K562 (cell line): ENCODE measurements around the gene GAB2. TPM values are rescaled to one million over a fixed set of nuclear protein-coding genes. Genes with fewer than 3 reads are reported as not detected.

Source experiments
- BCL6 ChIP-seq: fragments of 250-450 bp; sonication (Bioruptor Pico); IDR thresholded peaks from 2 replicates; pipeline ENCODE4 v1.4.0; 2020
- ETV6 ChIP-seq, 3 experiments: fragments of 150-350 bp in 1 of 3; sonication (generic) in 1 of 3; formaldehyde crosslinking in 1 of 3; IDR thresholded peaks; 2 replicates each; pipeline versions ENCODE4 v1.6.1 to v1.8.0; 2014 to 2022; ENCODE audit warnings: borderline replicate concordance in 2 of 3, low read depth in 2 of 3, antibody characterized with exemption in 1 of 3, low read length in 1 of 3, mild to moderate bottlenecking in 1 of 3, missing genetic modification reagents in 1 of 3
- HNRNPUL1 ChIP-seq: fragments of 200-400 bp; formaldehyde crosslinking; IDR thresholded peaks from 2 replicates; pipeline ENCODE4 v1.6.1; 2017; ENCODE audit warnings: low read length
- NCOR1 ChIP-seq: fragments of 450-650 bp; IDR thresholded peaks from 2 replicates; pipeline ENCODE4 v1.6.1; 2016; ENCODE audit warnings: mild to moderate bottlenecking, moderate library complexity
- NRF1 ChIP-seq, 2 experiments: fragments of 450-650 bp; IDR thresholded peaks in 1 of 2; conservative IDR thresholded peaks in 1 of 2; 2 replicates each; pipeline ENCODE4 v1.6.1; 2014; ENCODE audit warnings: mild to moderate bottlenecking in 2 of 2
- RAD51 ChIP-seq: fragments of 450-650 bp; IDR thresholded peaks from 2 replicates; pipeline ENCODE4 v1.7.1; 2016; ENCODE audit warnings: low read depth, mild to moderate bottlenecking, borderline replicate concordance
- ZBTB7A ChIP-seq: IDR thresholded peaks from 2 replicates; pipeline ENCODE4 v1.6.1; 2011; ENCODE audit warnings: low read depth, mild to moderate bottlenecking, low read length, moderate library complexity, borderline replicate concordance; ENCODE audit not compliant: control insufficient read depth
- ZNF79 ChIP-seq: fragments of 250-450 bp; sonication (Bioruptor Pico); IDR thresholded peaks from 2 replicates; pipeline ENCODE4 v1.4.0; 2020; ENCODE audit warnings: low read depth, mild to moderate bottlenecking, moderate library complexity
- polyA plus RNA-seq, 8 experiments: library from polyadenylated mRNA; depleted of rRNA in 4 of 8; stranded (reverse) in 5 of 8; unstranded in 3 of 8; fragments of >200 nt; fragmentation: Nextera tagmentation in 2 of 8; fragmentation: Illumina TruSeq in 1 of 8; extraction: Ambion mirVana in 2 of 8; extraction: Trizol in 1 of 8; gene quantifications; 2 replicates each; pipeline versions ENCODE4 v1.2.1 to v1.2.3, GENCODE V29; 2011 to 2014; ENCODE audit warnings: inconsistent platforms in 1 of 8, missing spikeins in 1 of 8
- total RNA-seq, 7 experiments: library from RNA; depleted of rRNA in 6 of 7; stranded (reverse); fragments of >200 nt in 6 of 7; fragmentation: Illumina TruSeq in 2 of 7; extraction: Trizol in 2 of 7; gene quantifications; 2 replicates each; pipeline versions ENCODE4 v1.2.1 to v1.2.3, GENCODE V29; 2011 to 2021; ENCODE audit warnings: low replicate concordance in 1 of 7
- TF ChIP-seq, protein P1 (sequence below), 2 experiments: fragments of 450-650 bp; IDR thresholded peaks; 2 replicates each; pipeline ENCODE4 v1.6.1; 2016; ENCODE audit warnings: mild to moderate bottlenecking in 2 of 2, borderline replicate concordance in 1 of 2, low read depth in 1 of 2, moderate library complexity in 1 of 2
- TF ChIP-seq, protein P2 (sequence below): sonication (generic); formaldehyde crosslinking; IDR thresholded peaks from 2 replicates; pipeline ENCODE4 v1.8.0; 2022; ENCODE audit warnings: mild to moderate bottlenecking, missing genetic modification reagents
- TF ChIP-seq, protein P3 (sequence below): fragments of 150-350 bp; conservative IDR thresholded peaks from 2 replicates; pipeline ENCODE4 v1.6.1; 2014; ENCODE audit warnings: low read length
- TF ChIP-seq, protein P4 (sequence below): fragments of 450-650 bp; formaldehyde crosslinking; IDR thresholded peaks from 2 replicates; pipeline ENCODE4 v1.4.0; 2020; ENCODE audit warnings: mild to moderate bottlenecking, moderate library complexity

The GAB2 gene
- total and polyA plus RNA-seq, 9 of the 15 experiments (the other 6 are each of a cell fraction or from before 2014, with no cell fraction given): 2.3 to 35.2 (median 16.1) TPM

DNA sequence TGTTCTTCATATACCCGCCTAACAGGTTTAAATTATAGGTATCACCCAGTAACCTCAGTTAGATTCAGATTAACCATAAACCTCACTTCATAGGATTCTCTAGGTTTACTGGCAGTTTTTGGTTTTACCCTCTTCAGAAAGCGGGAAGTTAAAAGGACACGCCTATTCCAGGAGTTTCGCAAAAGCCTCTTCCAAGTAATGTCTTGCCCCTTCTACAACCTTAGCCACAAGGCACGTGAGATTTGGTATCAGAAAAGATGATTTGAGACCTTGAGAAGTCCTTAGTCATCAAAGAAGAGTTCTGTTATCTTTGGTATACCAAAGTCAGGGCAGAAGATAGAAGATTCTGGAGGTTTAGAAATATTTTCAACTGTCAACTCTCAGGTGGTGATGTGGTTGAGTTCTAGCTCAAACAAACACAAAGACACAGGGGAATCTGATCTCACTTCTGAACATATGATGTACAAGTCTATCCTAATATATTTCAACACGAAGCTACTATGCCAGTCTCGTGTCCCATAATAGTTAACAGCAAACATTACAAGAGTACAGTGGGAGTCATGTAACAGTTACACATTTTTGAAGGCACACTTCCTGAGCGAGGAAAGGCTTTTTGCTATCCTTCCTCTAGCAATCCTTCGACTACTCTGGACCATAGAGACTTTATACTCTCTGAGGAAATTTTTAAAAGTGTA is 125.4 kb downstream of the GAB2 start (continued):
- TF ChIP-seq, protein P1, sequence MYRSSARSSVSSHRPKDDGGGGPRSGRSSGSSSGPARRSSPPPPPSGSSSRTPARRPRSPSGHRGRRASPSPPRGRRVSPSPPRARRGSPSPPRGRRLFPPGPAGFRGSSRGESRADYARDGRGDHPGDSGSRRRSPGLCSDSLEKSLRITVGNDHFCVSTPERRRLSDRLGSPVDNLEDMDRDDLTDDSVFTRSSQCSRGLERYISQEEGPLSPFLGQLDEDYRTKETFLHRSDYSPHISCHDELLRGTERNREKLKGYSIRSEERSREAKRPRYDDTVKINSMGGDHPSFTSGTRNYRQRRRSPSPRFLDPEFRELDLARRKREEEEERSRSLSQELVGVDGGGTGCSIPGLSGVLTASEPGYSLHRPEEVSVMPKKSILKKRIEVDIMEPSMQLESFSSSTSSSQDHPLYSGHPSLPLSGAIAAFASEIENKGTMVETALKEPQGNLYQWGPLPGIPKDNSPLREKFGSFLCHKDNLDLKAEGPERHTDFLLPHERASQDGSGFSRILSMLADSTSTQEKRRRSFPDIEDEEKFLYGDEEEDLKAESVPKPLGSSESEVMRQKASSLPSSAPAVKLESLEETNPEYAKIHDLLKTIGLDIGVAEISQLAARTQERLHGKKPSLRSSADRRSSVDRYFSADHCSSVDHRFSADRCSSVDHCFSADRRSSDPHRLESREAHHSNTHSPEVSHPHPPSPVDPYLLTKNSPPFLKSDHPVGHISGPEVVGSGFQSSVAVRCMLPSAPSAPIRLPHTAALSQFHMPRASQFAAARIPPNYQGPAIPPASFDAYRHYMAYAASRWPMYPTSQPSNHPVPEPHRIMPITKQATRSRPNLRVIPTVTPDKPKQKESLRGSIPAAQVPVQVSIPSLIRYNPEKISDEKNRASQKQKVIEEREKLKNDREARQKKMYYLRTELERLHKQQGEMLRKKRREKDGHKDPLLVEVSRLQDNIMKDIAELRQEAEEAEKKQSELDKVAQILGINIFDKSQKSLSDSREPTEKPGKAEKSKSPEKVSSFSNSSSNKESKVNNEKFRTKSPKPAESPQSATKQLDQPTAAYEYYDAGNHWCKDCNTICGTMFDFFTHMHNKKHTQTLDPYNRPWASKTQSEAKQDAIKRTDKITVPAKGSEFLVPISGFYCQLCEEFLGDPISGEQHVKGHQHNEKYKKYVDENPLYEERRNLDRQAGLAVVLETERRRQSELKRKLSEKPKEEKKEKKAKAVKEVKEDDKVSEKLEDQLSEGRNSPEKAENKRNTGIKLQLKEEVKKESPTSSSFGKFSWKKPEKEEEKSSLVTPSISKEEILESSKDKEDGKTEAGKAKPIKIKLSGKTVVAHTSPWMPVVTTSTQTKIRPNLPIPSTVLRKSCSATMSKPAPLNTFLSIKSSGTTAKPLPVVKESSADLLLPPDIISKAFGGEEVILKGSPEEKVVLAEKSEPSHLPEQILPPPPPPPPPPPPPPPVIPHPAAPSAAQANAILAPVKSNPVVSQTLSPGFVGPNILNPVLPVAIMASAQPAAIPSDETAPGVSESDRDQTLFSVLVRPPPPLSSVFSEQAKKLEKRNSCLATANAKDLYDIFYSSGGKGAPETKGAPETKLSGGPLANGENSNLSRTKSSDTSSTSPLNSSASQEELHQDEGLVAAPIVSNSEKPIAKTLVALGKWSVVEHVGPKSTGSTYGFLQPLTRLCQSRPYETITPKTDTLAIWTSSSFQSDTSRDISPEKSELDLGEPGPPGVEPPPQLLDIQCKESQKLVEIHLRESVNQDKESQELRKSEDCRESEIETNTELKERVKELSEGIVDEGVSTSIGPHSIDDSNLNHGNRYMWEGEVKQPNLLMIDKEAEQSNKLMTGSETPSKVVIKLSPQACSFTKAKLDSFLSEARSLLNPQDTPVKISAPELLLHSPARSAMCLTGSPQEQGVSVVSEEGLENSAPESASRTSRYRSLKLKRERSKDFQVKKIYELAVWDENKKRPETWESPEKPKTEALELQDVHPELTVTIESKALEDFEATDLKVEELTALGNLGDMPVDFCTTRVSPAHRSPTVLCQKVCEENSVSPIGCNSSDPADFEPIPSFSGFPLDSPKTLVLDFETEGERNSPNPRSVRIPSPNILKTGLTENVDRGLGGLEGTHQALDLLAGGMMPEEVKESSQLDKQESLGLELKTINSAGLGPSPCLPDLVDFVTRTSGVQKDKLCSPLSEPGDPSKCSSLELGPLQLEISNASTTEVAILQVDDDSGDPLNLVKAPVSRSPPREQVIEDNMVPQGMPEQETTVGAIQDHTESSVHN (IDR thresholded peaks at IDR 0.05; ENCODE audit: borderline replicate concordance in 1 of 2, low read depth in 1 of 2): peak in 1 of 2 experiments; percentile 98; a peak in 2 of 4 replicates
- TF ChIP-seq ETV6 (IDR thresholded peaks at IDR 0.05; ENCODE audit: borderline replicate concordance in 1 of 2, low read depth in 2 of 2, low read length in 1 of 2) (peak in 1 of 2 experiments; percentile 35; a peak in 1 of 4 replicates), ETV6 (CRISPR knock-in tag; IDR thresholded peaks at IDR 0.05; ENCODE audit: borderline replicate concordance) (no peak), ZNF79 (CRISPR knock-in tag) (no peak), NCOR1 (peak; percentile 86), RAD51 (peak; percentile 67), NRF1 (conservative IDR thresholded peaks at IDR 0.05 in 1 of 2, IDR thresholded peaks at IDR 0.05 in 1 of 2) (no peak), HNRNPUL1 (no peak), ZBTB7A (no peak), BCL6 (CRISPR knock-in tag) (no peak)
- TF ChIP-seq, protein P2, sequence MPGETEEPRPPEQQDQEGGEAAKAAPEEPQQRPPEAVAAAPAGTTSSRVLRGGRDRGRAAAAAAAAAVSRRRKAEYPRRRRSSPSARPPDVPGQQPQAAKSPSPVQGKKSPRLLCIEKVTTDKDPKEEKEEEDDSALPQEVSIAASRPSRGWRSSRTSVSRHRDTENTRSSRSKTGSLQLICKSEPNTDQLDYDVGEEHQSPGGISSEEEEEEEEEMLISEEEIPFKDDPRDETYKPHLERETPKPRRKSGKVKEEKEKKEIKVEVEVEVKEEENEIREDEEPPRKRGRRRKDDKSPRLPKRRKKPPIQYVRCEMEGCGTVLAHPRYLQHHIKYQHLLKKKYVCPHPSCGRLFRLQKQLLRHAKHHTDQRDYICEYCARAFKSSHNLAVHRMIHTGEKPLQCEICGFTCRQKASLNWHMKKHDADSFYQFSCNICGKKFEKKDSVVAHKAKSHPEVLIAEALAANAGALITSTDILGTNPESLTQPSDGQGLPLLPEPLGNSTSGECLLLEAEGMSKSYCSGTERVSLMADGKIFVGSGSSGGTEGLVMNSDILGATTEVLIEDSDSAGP: no peak
- TF ChIP-seq, protein P3, sequence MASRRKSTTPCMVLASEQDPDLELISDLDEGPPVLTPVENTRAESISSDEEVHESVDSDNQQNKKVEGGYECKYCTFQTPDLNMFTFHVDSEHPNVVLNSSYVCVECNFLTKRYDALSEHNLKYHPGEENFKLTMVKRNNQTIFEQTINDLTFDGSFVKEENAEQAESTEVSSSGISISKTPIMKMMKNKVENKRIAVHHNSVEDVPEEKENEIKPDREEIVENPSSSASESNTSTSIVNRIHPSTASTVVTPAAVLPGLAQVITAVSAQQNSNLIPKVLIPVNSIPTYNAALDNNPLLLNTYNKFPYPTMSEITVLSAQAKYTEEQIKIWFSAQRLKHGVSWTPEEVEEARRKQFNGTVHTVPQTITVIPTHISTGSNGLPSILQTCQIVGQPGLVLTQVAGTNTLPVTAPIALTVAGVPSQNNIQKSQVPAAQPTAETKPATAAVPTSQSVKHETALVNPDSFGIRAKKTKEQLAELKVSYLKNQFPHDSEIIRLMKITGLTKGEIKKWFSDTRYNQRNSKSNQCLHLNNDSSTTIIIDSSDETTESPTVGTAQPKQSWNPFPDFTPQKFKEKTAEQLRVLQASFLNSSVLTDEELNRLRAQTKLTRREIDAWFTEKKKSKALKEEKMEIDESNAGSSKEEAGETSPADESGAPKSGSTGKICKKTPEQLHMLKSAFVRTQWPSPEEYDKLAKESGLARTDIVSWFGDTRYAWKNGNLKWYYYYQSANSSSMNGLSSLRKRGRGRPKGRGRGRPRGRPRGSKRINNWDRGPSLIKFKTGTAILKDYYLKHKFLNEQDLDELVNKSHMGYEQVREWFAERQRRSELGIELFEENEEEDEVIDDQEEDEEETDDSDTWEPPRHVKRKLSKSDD: no peak
- TF ChIP-seq, protein P4, sequence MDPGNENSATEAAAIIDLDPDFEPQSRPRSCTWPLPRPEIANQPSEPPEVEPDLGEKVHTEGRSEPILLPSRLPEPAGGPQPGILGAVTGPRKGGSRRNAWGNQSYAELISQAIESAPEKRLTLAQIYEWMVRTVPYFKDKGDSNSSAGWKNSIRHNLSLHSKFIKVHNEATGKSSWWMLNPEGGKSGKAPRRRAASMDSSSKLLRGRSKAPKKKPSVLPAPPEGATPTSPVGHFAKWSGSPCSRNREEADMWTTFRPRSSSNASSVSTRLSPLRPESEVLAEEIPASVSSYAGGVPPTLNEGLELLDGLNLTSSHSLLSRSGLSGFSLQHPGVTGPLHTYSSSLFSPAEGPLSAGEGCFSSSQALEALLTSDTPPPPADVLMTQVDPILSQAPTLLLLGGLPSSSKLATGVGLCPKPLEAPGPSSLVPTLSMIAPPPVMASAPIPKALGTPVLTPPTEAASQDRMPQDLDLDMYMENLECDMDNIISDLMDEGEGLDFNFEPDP: no peak
